K562 (cell line): ENCODE results near the gene TTC21A.

Source experiments
- E2F3 ChIP-seq: fragments of 250-450 bp; sonication (Bioruptor Pico); IDR thresholded peaks from 2 replicates; pipeline ENCODE4 v1.4.0; 2020; ENCODE audit warnings: mild to moderate bottlenecking
- GABPA ChIP-seq: fragments of 200-800 bp; sonication (Bioruptor generic); conservative IDR thresholded peaks from 2 replicates; pipeline ENCODE4 v1.6.1; 2016; ENCODE audit warnings: low read depth, missing genetic modification characterization, missing compliant biosample characterization
- HBP1 ChIP-seq: fragments of 450-650 bp; formaldehyde crosslinking; IDR thresholded peaks from 2 replicates; pipeline ENCODE4 v1.4.0; 2022; ENCODE audit warnings: missing genetic modification characterization
- MXI1 ChIP-seq: IDR thresholded peaks from 2 replicates; pipeline ENCODE4 v1.6.1; 2011; ENCODE audit warnings: low read depth, mild to moderate bottlenecking, improper control_type of control experiment, low read length
- NFE2L1 ChIP-seq: fragments of 450-650 bp; IDR thresholded peaks from 2 replicates; pipeline ENCODE4 v1.6.1; 2016; ENCODE audit warnings: missing genetic modification characterization, low read depth, mild to moderate bottlenecking, missing compliant biosample characterization, moderate library complexity, borderline replicate concordance
- ZNF24 ChIP-seq: fragments of 450-650 bp; IDR thresholded peaks from 2 replicates; pipeline ENCODE4 v1.6.1; 2016

DNA sequence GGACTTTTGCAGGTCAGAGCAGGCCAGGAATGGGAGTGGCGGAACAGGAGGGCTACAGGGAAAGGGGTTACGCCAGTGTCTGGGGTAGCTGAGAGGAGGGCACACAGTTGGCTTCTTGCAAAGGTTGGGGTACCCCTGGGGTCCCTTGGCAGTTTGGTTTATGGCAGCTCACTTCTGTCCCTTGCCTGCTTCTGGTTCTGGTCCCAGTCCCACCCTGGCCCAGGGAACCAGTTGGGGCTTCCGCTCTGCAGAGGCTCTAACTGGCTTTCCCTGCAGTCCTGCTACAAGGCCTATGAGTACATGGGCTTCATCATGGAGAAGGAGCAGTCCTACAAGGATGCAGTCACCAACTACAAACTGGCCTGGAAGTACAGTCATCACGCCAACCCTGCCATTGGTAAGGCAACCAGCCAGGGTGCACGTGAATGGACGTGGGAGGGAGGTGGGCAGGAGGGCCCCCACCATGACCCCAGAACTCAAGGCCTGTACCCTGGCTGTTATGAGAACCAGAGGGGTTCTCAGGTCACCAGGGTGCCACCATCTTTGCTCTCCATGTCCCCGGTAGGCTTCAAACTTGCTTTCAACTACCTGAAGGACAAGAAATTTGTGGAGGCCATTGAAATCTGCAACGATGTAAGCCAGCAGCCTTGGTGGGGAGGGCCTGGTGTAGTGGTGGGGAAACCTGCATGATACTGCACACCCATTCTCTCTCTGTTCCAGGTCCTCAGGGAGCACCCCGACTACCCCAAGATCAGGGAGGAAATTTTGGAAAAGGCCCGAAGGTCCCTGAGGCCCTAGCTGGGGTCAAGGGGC is 30.7 kb downstream of the TTC21A start:
- TF ChIP-seq HBP1 (CRISPR knock-in tag) = no peak
- no peak for TF ChIP-seq E2F3 (CRISPR knock-in tag)
- no peak for TF ChIP-seq MXI1
- no peak for TF ChIP-seq GABPA (tag)
- TF ChIP-seq NFE2L1 (tag) = no peak
- no peak for TF ChIP-seq ZNF24
